Measurements from ENCODE around the gene ZNF121. TPM values are rescaled to one million over a fixed set of nuclear protein-coding genes. Genes with fewer than 3 reads are reported as not detected.

The ZNF121 gene
- total RNA-seq, 1 donor from 2014 or later = 67.3 TPM

GRCh38 chr19:9538183-9539058 lies 45.9 kb downstream of the ZNF121 start, which contains the start of gene ZNF426:
Gene ZNF426, minus strand, starts transcription at chr19:9538645. Its CDS starts 2,413 bp downstream, at chr19:9536232.
- DNase-seq (ENCODE audit: low spot score) = peak; percentile 90

- no peak for DNase-seq (ENCODE audit: low spot score)
Measured at GRCh38 chr19:9535934-9536333, 48.4 kb downstream of the ZNF121 start.

DNA sequence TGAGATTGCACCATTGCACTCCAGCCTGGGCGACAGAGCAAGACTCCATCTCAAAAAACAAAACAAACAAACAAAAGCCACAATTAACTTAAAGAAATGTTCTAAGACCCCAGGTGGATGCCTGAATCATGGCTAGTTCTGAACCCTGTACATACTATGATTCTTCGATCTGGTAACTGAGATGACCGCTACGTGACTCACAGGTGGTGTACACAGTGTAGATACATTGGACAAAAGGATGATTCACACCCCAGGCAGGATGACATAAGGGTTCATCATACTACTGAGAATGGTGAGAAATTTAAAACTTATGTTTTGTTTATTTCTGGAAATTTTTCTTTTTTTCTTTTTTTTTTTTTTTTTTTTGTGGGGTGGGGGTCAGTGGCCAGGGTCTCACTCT lies 52.4 kb downstream of the ZNF121 start:
- DNase-seq (ENCODE audit: low spot score) = no peak

- no peak for DNase-seq (ENCODE audit: low spot score)
Measured at GRCh38 chr19:9528757-9529336, 55.5 kb downstream of the ZNF121 start.

GRCh38 chr19:9523885-9524474 lies 60.3 kb downstream of the ZNF121 start:
- no peak for DNase-seq (ENCODE audit: low spot score)

Other genes with a start within 250 kb of the ZNF121 start
- gene ZNF177, start 221.5 kb downstream of the ZNF121 start, total RNA-seq = 3.7 TPM
- gene ZNF266, start 148.9 kb downstream of the ZNF121 start, total RNA-seq = 40.5 TPM
- gene ZNF560, start 85.9 kb downstream of the ZNF121 start, total RNA-seq = not detected
- gene ZNF426, start 45.9 kb downstream of the ZNF121 start, total RNA-seq = 20.5 TPM
- gene ZNF561, start 36.7 kb upstream of the ZNF121 start, total RNA-seq = 80.3 TPM
- 85.7 TPM for gene ZNF562, start 90.6 kb upstream of the ZNF121 start, total RNA-seq
- 62.7 TPM for gene ZNF846, start 184.2 kb upstream of the ZNF121 start, total RNA-seq
- 28.2 TPM for gene FBXL12, start 234.6 kb upstream of the ZNF121 start, total RNA-seq
- gene UBL5, start 243.4 kb upstream of the ZNF121 start, total RNA-seq = 315 TPM

All from ureter (tissue), 1 donor.